22Rv1 (cell line): ENCODE measurements around the gene DDA1.

Source experiments
- H3K27ac ChIP-seq: fragments of 450-650 bp; 2 replicates; pipeline ENCODE4 v1.5.1; 2017
- CTCF ChIP-seq: fragments of 450-650 bp; IDR thresholded peaks from 2 replicates; pipeline ENCODE4 v1.5.1; 2017; ENCODE audit warnings: mild to moderate bottlenecking
- ZFX ChIP-seq: fragments of 450-650 bp; IDR thresholded peaks from 2 replicates; pipeline ENCODE4 v1.6.1; 2017; ENCODE audit warnings: antibody characterized with exemption, borderline replicate concordance

DDA1 gene

GRCh38 chr19:17323964-17324332 lies 14.6 kb downstream of the DDA1 start:
- TF ChIP-seq CTCF (no peak), ZFX (no peak)
- H3K27ac ChIP-seq = no peak overlapping the region

GRCh38 chr19:17324357-17325114 lies 15.2 kb downstream of the DDA1 start:
- TF ChIP-seq ZFX = no peak
- no peak overlapping the region for H3K27ac ChIP-seq

GRCh38 chr19:17325133-17325532 lies 15.8 kb downstream of the DDA1 start:
- TF ChIP-seq ZFX = no peak
- no peak for TF ChIP-seq CTCF
- H3K27ac ChIP-seq = no peak overlapping the region

GRCh38 chr19:17325881-17326594 lies 16.7 kb downstream of the DDA1 start:
- TF ChIP-seq ZFX (no peak), CTCF (no peak)
- H3K27ac ChIP-seq = no peak overlapping the region; the same call in 1 of the 2 replicates

- H3K27ac ChIP-seq = peak overlapping the region; percentile 84
- TF ChIP-seq CTCF = no peak
- TF ChIP-seq ZFX = no peak
Measured at GRCh38 chr19:17326595-17326966, 17.2 kb downstream of the DDA1 start.

GRCh38 chr19:17327068-17327653 lies 17.8 kb downstream of the DDA1 start:
- H3K27ac ChIP-seq = peak overlapping the region; percentile 84
- TF ChIP-seq CTCF (no peak), ZFX (no peak)

- peak; percentile 88 for TF ChIP-seq CTCF
- TF ChIP-seq ZFX = no peak
- peak overlapping the region; percentile 84 for H3K27ac ChIP-seq
Measured at GRCh38 chr19:17327654-17328516, 18.5 kb downstream of the DDA1 start.
